Left lung (tissue), 10 donors: Measurements from ENCODE around the gene DMBX1. TPM values are rescaled to one million over a fixed set of nuclear protein-coding genes. Genes with fewer than 3 reads are reported as not detected.

Experiments used
- ATAC-seq: fragments of 200-7000 bp; cut with Tn5 transposase; one replicate; pipeline ENCODE4 v1.9.1; 2020; ENCODE audit warnings: moderate library complexity
- DNase-seq, 4 donors: peaks; one replicate each; pipeline ENCODE4 v3.0.0-alpha.2; 2013 to 2020
- H3K27ac ChIP-seq, 2 donors: fragments of 200-600 bp; sonication (generic) in 1 of 2; one replicate each; pipeline versions ENCODE4 v1.5.0 to v1.8.0; 2020 to 2021
- H3K27me3 ChIP-seq, 2 donors: fragments of 200-600 bp; sonication (generic) in 1 of 2; one replicate each; pipeline versions ENCODE4 v1.5.0 to v1.8.0; 2020 to 2021
- H3K36me3 ChIP-seq, 2 donors: fragments of 200-600 bp; sonication (generic) in 1 of 2; one replicate each; pipeline versions ENCODE4 v1.5.0 to v1.8.0; 2020 to 2021
- H3K4me1 ChIP-seq, 2 donors: fragments of 200-600 bp; one replicate each; pipeline ENCODE4 v1.8.0; 2021
- H3K4me3 ChIP-seq, 2 donors: fragments of 200-600 bp; sonication (generic) in 1 of 2; one replicate each; pipeline versions ENCODE4 v1.5.0 to v1.8.0; 2020 to 2021; ENCODE audit warnings: mild to moderate bottlenecking in 1 of 2
- H3K9me3 ChIP-seq, 2 donors: fragments of 200-600 bp; sonication (generic) in 1 of 2; one replicate each; pipeline versions ENCODE4 v1.5.0 to v1.8.0; 2020 to 2021
- CTCF ChIP-seq, 2 donors: fragments of 200-600 bp; sonication (generic) in 1 of 2; IDR thresholded peaks; one replicate each; pipeline versions ENCODE4 v1.5.0 to v1.8.0; 2021; ENCODE audit warnings: antibody characterized with exemption in 2 of 2
- intact Hi-C, 2 donors: fragments of 100-400 bp; cut with DNase I; formaldehyde crosslinking; loops; one replicate each; pipeline versions ENCODE4 v1.11.2 to v1.14.2; 2022
- polyA plus RNA-seq, 6 donors: library from polyadenylated mRNA; unstranded; fragments of 120-200 nt; gene quantifications; one replicate each; pipeline ENCODE4 v1.2.1, GENCODE V29; 2013; ENCODE audit not compliant: insufficient read length in 6 of 6
- total RNA-seq, 2 donors: library from RNA; stranded (reverse); fragmentation: NEBNext Ultra II Directional; extraction: Animal tissue kit (Norgen Biotek cat#: 25700); gene quantifications; one replicate each; pipeline ENCODE4 v1.2.1, GENCODE V29; 2021
- donor health status: DM: no; HTN: yes; CAD: no.
- donor health status: DM: no; HTN: no; CAD: no.

The DMBX1 gene
- total and polyA plus RNA-seq, 8 donors: 0.04 to 0.07 (median 0.07) TPM; not detected in 4

- no peaks in the 10 kb centered on the region for H3K9me3 ChIP-seq
- peak; percentile 64 for ATAC-seq
- peaks cover 0 to 65% of the 10 kb centered on the region in 2 donors for H3K27me3 ChIP-seq
- no peak overlapping the region for H3K4me3 ChIP-seq
- TF ChIP-seq CTCF (IDR thresholded peaks at IDR 0.05): no peak
- H3K4me1 ChIP-seq: peaks cover 11 to 22% of the 10 kb centered on the region in 2 donors
- peak overlapping the region; percentile 13 to 33 for H3K27ac ChIP-seq
- no peaks in the 10 kb centered on the region for H3K36me3 ChIP-seq
- DNase-seq: peak; percentile 29 to 81 (median 74)
- intact Hi-C loops: no loop called here
These were observed 32.7 kb downstream of the DMBX1 start for GRCh38 chr1:46522184-46522968.

- Histone ChIP-seq H3K27ac (no peak overlapping the region), H3K4me1 (peaks cover 11 to 22% of the 10 kb centered on the region in 2 donors), H3K36me3 (no peaks in the 10 kb centered on the region), H3K4me3 (no peak overlapping the region), H3K9me3 (no peaks in the 10 kb centered on the region), H3K27me3 (peaks cover 0 to 64% of the 10 kb centered on the region in 2 donors)
- no peak for TF ChIP-seq CTCF (IDR thresholded peaks at IDR 0.05)
- intact Hi-C loops: no loop called here
- no peak for ATAC-seq
- DNase-seq: peak in 1 of 4 donors; percentile 70
These were observed 33.3 kb downstream of the DMBX1 start for GRCh38 chr1:46522969-46523320.

GRCh38 chr1:46523496-46524353, 34.1 kb downstream of the DMBX1 start:
- Histone ChIP-seq H3K4me3 (no peak overlapping the region), H3K27me3 (peaks cover 0 to 65% of the 10 kb centered on the region in 2 donors), H3K4me1 (peaks cover 11 to 22% of the 10 kb centered on the region in 2 donors), H3K27ac (no peak overlapping the region), H3K9me3 (no peaks in the 10 kb centered on the region), H3K36me3 (no peaks in the 10 kb centered on the region)
- no peak for TF ChIP-seq CTCF (IDR thresholded peaks at IDR 0.05)
- intact Hi-C loops: loop anchor here in 1 of 2 donors (2.0 kb wide), 1 partner anchor 77 kb away; no protein-coding TSS in a partner anchor
- ATAC-seq (no peak), DNase-seq (peak in 1 of 4 donors; percentile 38)

GRCh38 chr1:46524843-46525242, 35.2 kb downstream of the DMBX1 start:
- H3K27me3 ChIP-seq: peaks cover 0 to 65% of the 10 kb centered on the region in 2 donors
- ATAC-seq: no peak
- intact Hi-C loops: loop anchor here in 1 of 2 donors (2.0 to 5.0 kb wide), 2 partner anchors 48 to 78 kb away; no protein-coding TSS in a partner anchor
- no peak overlapping the region for H3K4me3 ChIP-seq
- peaks cover 11 to 22% of the 10 kb centered on the region in 2 donors for H3K4me1 ChIP-seq
- TF ChIP-seq CTCF (IDR thresholded peaks at IDR 0.05): no peak
- no peaks in the 10 kb centered on the region for H3K36me3 ChIP-seq
- H3K27ac ChIP-seq: no peak overlapping the region
- H3K9me3 ChIP-seq: no peaks in the 10 kb centered on the region
- DNase-seq: peak in 1 of 4 donors; percentile 8
